ENCODE data around the gene FAM83G.

FAM83G gene

GRCh38 chr17:18951941-18952842 is 52.4 kb downstream of the FAM83G start, which contains the start of gene SLC5A10:
Gene SLC5A10, plus strand, starts transcription at chr17:18952165. Its CDS starts 41 bp downstream, at chr17:18952206.
- no peaks in the 10 kb centered on the region for H3K36me3 ChIP-seq (ENCODE audit: insufficient read depth, low read length)
- no peaks in the 10 kb centered on the region for H3K79me2 ChIP-seq (ENCODE audit: insufficient read depth, low read length)
- H3F3A ChIP-seq (ENCODE audit: low read depth): no peaks in the 10 kb centered on the region
- H4K20me1 ChIP-seq (ENCODE audit: insufficient read depth, low read length, poor library complexity, severe bottlenecking): no peaks in the 10 kb centered on the region
- H3K4me2 ChIP-seq (ENCODE audit: low read depth, low read length, poor library complexity, severe bottlenecking): no peak within 1 kb of the TSS
- peaks cover 23% of the 10 kb centered on the region for H3K4me1 ChIP-seq (ENCODE audit: insufficient read depth, low read length, poor library complexity, severe bottlenecking)
- no peaks in the 10 kb centered on the region for H3K27me3 ChIP-seq (ENCODE audit: insufficient read depth, low read length, poor library complexity, severe bottlenecking)
- no peaks in the 10 kb centered on the region for H3K9me2 ChIP-seq (replicated peaks; ENCODE audit: low read depth, low read length)
- no peaks in the 10 kb centered on the region for H3K9me3 ChIP-seq (ENCODE audit: insufficient read depth, low read depth, low read length)
- H3K4me3 ChIP-seq (ENCODE audit: low read length, poor library complexity, severe bottlenecking): no peak within 1 kb of the TSS
- TF ChIP-seq CTCF (conservative IDR thresholded peaks at IDR 0.05; ENCODE audit: low read length): peak; percentile 38; the same call in 1 of the 2 replicates
- TF ChIP-seq EZH2phosphoT487 (IDR thresholded peaks at IDR 0.05; ENCODE audit: borderline replicate concordance): no peak
- H3K9ac ChIP-seq (ENCODE audit: low read depth, low read length, poor library complexity, severe bottlenecking): no peak within 1 kb of the TSS
- no peak within 1 kb of the TSS for H2AFZ ChIP-seq (ENCODE audit: low read length)

- no peaks in the 10 kb centered on the region for H3F3A ChIP-seq (ENCODE audit: low read depth)
- no peak overlapping the region for H2AFZ ChIP-seq (ENCODE audit: low read length)
- no peak overlapping the region for H3K4me2 ChIP-seq (ENCODE audit: low read depth, low read length, poor library complexity, severe bottlenecking)
- H3K9me3 ChIP-seq (ENCODE audit: insufficient read depth, low read depth, low read length): no peaks in the 10 kb centered on the region
- H3K79me2 ChIP-seq (ENCODE audit: insufficient read depth, low read length): no peaks in the 10 kb centered on the region
- no peak overlapping the region for H3K9ac ChIP-seq (ENCODE audit: low read depth, low read length, poor library complexity, severe bottlenecking)
- no peaks in the 10 kb centered on the region for H3K27me3 ChIP-seq (ENCODE audit: insufficient read depth, low read length, poor library complexity, severe bottlenecking)
- H3K9me2 ChIP-seq (replicated peaks; ENCODE audit: low read depth, low read length): no peaks in the 10 kb centered on the region
- H4K20me1 ChIP-seq (ENCODE audit: insufficient read depth, low read length, poor library complexity, severe bottlenecking): no peaks in the 10 kb centered on the region
- no peaks in the 10 kb centered on the region for H3K36me3 ChIP-seq (ENCODE audit: insufficient read depth, low read length)
- TF ChIP-seq EZH2phosphoT487 (IDR thresholded peaks at IDR 0.05; ENCODE audit: borderline replicate concordance) (no peak), CTCF (conservative IDR thresholded peaks at IDR 0.05; ENCODE audit: low read length) (no peak)
- peaks cover 17% of the 10 kb centered on the region for H3K4me1 ChIP-seq (ENCODE audit: insufficient read depth, low read length, poor library complexity, severe bottlenecking)
- H3K4me3 ChIP-seq (ENCODE audit: low read length, poor library complexity, severe bottlenecking): no peak overlapping the region
Measured at GRCh38 chr17:18950944-18951905, 53.3 kb downstream of the FAM83G start.

- H2AFZ ChIP-seq (ENCODE audit: low read length): no peak overlapping the region
- no peak overlapping the region for H3K9ac ChIP-seq (ENCODE audit: low read depth, low read length, poor library complexity, severe bottlenecking)
- H3K4me3 ChIP-seq (ENCODE audit: low read length, poor library complexity, severe bottlenecking): no peak overlapping the region
- no peaks in the 10 kb centered on the region for H3F3A ChIP-seq (ENCODE audit: low read depth)
- no peaks in the 10 kb centered on the region for H3K36me3 ChIP-seq (ENCODE audit: insufficient read depth, low read length)
- no peaks in the 10 kb centered on the region for H3K9me3 ChIP-seq (ENCODE audit: insufficient read depth, low read depth, low read length)
- no peaks in the 10 kb centered on the region for H4K20me1 ChIP-seq (ENCODE audit: insufficient read depth, low read length, poor library complexity, severe bottlenecking)
- peaks cover 10% of the 10 kb centered on the region for H3K4me1 ChIP-seq (ENCODE audit: insufficient read depth, low read length, poor library complexity, severe bottlenecking)
- no peaks in the 10 kb centered on the region for H3K79me2 ChIP-seq (ENCODE audit: insufficient read depth, low read length)
- H3K27me3 ChIP-seq (ENCODE audit: insufficient read depth, low read length, poor library complexity, severe bottlenecking): no peaks in the 10 kb centered on the region
- TF ChIP-seq EZH2phosphoT487 (IDR thresholded peaks at IDR 0.05; ENCODE audit: borderline replicate concordance): no peak
- TF ChIP-seq CTCF (conservative IDR thresholded peaks at IDR 0.05; ENCODE audit: low read length): no peak
- no peaks in the 10 kb centered on the region for H3K9me2 ChIP-seq (replicated peaks; ENCODE audit: low read depth, low read length)
- no peak overlapping the region for H3K4me2 ChIP-seq (ENCODE audit: low read depth, low read length, poor library complexity, severe bottlenecking)
Measured at GRCh38 chr17:18950346-18950745, 54.2 kb downstream of the FAM83G start.

Data from Loucy (cell line).